ENCODE measurements around the gene LHX5. TPM values are rescaled to one million over a fixed set of nuclear protein-coding genes. Genes with fewer than 3 reads are reported as not detected.

The LHX5 gene
- total and polyA plus RNA-seq, 4 donors = not detected

DNA sequence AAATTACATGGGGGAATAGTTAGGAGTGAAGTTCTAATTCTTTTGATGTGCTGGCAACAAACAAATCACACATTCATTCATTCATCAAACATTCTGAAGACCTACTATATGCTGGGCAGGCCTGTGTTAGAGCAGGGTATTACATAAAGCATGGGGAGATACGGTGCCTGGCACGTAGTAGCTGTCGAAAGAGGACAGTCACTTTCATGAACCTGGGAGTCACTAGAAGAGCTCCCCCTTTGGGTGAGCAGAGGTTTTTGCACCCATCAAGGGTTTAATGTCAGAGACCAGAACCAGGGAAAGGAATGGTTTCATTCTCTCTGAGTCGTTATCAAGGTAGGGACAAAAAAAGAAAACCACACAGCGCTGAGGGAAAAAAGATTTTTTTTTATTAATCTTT is 10.0 kb downstream of the LHX5 start:
- TF ChIP-seq, protein P1, sequence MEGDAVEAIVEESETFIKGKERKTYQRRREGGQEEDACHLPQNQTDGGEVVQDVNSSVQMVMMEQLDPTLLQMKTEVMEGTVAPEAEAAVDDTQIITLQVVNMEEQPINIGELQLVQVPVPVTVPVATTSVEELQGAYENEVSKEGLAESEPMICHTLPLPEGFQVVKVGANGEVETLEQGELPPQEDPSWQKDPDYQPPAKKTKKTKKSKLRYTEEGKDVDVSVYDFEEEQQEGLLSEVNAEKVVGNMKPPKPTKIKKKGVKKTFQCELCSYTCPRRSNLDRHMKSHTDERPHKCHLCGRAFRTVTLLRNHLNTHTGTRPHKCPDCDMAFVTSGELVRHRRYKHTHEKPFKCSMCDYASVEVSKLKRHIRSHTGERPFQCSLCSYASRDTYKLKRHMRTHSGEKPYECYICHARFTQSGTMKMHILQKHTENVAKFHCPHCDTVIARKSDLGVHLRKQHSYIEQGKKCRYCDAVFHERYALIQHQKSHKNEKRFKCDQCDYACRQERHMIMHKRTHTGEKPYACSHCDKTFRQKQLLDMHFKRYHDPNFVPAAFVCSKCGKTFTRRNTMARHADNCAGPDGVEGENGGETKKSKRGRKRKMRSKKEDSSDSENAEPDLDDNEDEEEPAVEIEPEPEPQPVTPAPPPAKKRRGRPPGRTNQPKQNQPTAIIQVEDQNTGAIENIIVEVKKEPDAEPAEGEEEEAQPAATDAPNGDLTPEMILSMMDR (IDR thresholded peaks at IDR 0.05; ENCODE audit: control extremely low read depth, extremely low read depth) = no peak
- no peak overlapping the region for H3K27ac ChIP-seq (ENCODE audit: low read depth in 1 of 2, low read length in 1 of 2)
- H3K9me3 ChIP-seq (ENCODE audit: control insufficient read depth in 4 of 4, insufficient read depth in 3 of 4, low read length in 3 of 4) = no peaks in the 10 kb centered on the region
- H3K9ac ChIP-seq (ENCODE audit: insufficient read depth in 1 of 2, low read length in 2 of 2) = no peak overlapping the region
- H3K4me3 ChIP-seq = no peak overlapping the region
- DNase-seq = no peak
- no peak for ATAC-seq (ENCODE audit: insufficient read depth, low FRiP score)
- peaks cover 15 to 80% (median 58%) of the 10 kb centered on the region in 3 donors for H3K27me3 ChIP-seq (ENCODE audit: control insufficient read depth in 3 of 3, insufficient read depth in 3 of 3, low read length in 2 of 3)
- H3K36me3 ChIP-seq (ENCODE audit: control insufficient read depth in 4 of 4, insufficient read depth in 4 of 4, low read length in 4 of 4) = no peaks in the 10 kb centered on the region
- 13 to 21% methylated on average over 5 of the region's 5 CpGs for WGBS, 2 donors
- peaks cover 0 to 11% (median 0%) of the 10 kb centered on the region in 5 donors for H3K4me1 ChIP-seq (ENCODE audit: control insufficient read depth in 5 of 5, insufficient read depth in 5 of 5, low read length in 5 of 5)

DNA sequence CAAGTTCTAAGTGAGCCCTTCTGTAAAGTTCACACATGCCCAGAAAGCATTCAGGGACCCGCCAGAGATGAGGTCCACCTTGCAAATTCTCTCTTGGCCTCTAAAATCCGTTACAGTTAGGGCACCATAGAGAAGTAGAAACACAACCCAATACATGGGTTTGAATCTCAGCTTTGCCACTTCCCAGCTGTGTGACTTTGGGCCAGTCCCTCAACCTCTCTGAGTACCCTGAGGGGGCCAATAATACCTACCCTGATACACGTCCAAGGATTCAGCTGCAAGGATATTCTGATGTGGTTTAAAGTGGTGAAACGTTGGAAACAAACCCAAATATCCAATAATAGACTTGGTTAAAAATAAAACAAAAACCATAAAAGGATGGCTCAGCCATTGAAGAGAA is 11.7 kb downstream of the LHX5 start:
- no peak for ATAC-seq (ENCODE audit: insufficient read depth, low FRiP score)

GRCh38 chr12:113457710-113458109 is 14.0 kb downstream of the LHX5 start:
- H3K27me3 ChIP-seq (ENCODE audit: control insufficient read depth in 3 of 3, insufficient read depth in 3 of 3, low read length in 2 of 3) = peaks cover 8 to 65% (median 35%) of the 10 kb centered on the region in 3 donors
- no peak overlapping the region for H3K9ac ChIP-seq (ENCODE audit: insufficient read depth in 1 of 2, low read length in 2 of 2)
- WGBS, 2 donors = 50 to 58% methylated on average over 4 of the region's 4 CpGs
- DNase-seq = no peak
- no peak overlapping the region for H3K4me3 ChIP-seq
- TF ChIP-seq, protein P1 (IDR thresholded peaks at IDR 0.05; ENCODE audit: control extremely low read depth, extremely low read depth) = no peak
- no peak overlapping the region for H3K27ac ChIP-seq (ENCODE audit: low read depth in 1 of 2, low read length in 1 of 2)
- ATAC-seq (ENCODE audit: insufficient read depth, low FRiP score) = no peak
- H3K9me3 ChIP-seq (ENCODE audit: control insufficient read depth in 4 of 4, insufficient read depth in 3 of 4, low read length in 3 of 4) = no peaks in the 10 kb centered on the region
- no peaks in the 10 kb centered on the region for H3K4me1 ChIP-seq (ENCODE audit: control insufficient read depth in 5 of 5, insufficient read depth in 5 of 5, low read length in 5 of 5)
- H3K36me3 ChIP-seq (ENCODE audit: control insufficient read depth in 4 of 4, insufficient read depth in 4 of 4, low read length in 4 of 4) = no peaks in the 10 kb centered on the region

More for the DNA sequence above, 11.7 kb downstream of the LHX5 start:
- H3K27me3 ChIP-seq (ENCODE audit: control insufficient read depth in 3 of 3, insufficient read depth in 3 of 3, low read length in 2 of 3) = peaks cover 11 to 76% (median 51%) of the 10 kb centered on the region in 3 donors
- H3K9ac ChIP-seq (ENCODE audit: insufficient read depth in 1 of 2, low read length in 2 of 2) = no peak overlapping the region
- no peaks in the 10 kb centered on the region for H3K36me3 ChIP-seq (ENCODE audit: control insufficient read depth in 4 of 4, insufficient read depth in 4 of 4, low read length in 4 of 4)
- H3K27ac ChIP-seq (ENCODE audit: low read depth in 1 of 2, low read length in 1 of 2) = no peak overlapping the region
- DNase-seq = no peak
- TF ChIP-seq, protein P1 (IDR thresholded peaks at IDR 0.05; ENCODE audit: control extremely low read depth, extremely low read depth) = no peak
- no peaks in the 10 kb centered on the region for H3K9me3 ChIP-seq (ENCODE audit: control insufficient read depth in 4 of 4, insufficient read depth in 3 of 4, low read length in 3 of 4)
- peaks cover 0 to 11% (median 0%) of the 10 kb centered on the region in 5 donors for H3K4me1 ChIP-seq (ENCODE audit: control insufficient read depth in 5 of 5, insufficient read depth in 5 of 5, low read length in 5 of 5)
- no peak overlapping the region for H3K4me3 ChIP-seq
- WGBS, 2 donors = 38 to 52% methylated on average over 4 of the region's 4 CpGs

GRCh38 chr12:113457185-113457584 is 14.5 kb downstream of the LHX5 start:
- H3K4me1 ChIP-seq (ENCODE audit: control insufficient read depth in 5 of 5, insufficient read depth in 5 of 5, low read length in 5 of 5) = no peaks in the 10 kb centered on the region
- WGBS, 2 donors = 51 to 66% methylated on average over 10 of the region's 10 CpGs
- H3K4me3 ChIP-seq = no peak overlapping the region
- H3K27ac ChIP-seq (ENCODE audit: low read depth in 1 of 2, low read length in 1 of 2) = no peak overlapping the region
- ATAC-seq (ENCODE audit: insufficient read depth, low FRiP score) = no peak
- H3K9me3 ChIP-seq (ENCODE audit: control insufficient read depth in 4 of 4, insufficient read depth in 3 of 4, low read length in 3 of 4) = no peaks in the 10 kb centered on the region
- no peak overlapping the region for H3K9ac ChIP-seq (ENCODE audit: insufficient read depth in 1 of 2, low read length in 2 of 2)
- TF ChIP-seq, protein P1 (IDR thresholded peaks at IDR 0.05; ENCODE audit: control extremely low read depth, extremely low read depth) = no peak
- no peak for DNase-seq
- peaks cover 8 to 62% (median 31%) of the 10 kb centered on the region in 3 donors for H3K27me3 ChIP-seq (ENCODE audit: control insufficient read depth in 3 of 3, insufficient read depth in 3 of 3, low read length in 2 of 3)
- no peaks in the 10 kb centered on the region for H3K36me3 ChIP-seq (ENCODE audit: control insufficient read depth in 4 of 4, insufficient read depth in 4 of 4, low read length in 4 of 4)
